KMS-11 (cell line): ENCODE data around the gene KCP.

Experiments used
- H2AFZ ChIP-seq: fragments of 200-600 bp; sonication (generic); 2 replicates; pipeline ENCODE4 v1.6.1; 2016; ENCODE audit warnings: antibody characterized with exemption, mixed run types, low read depth
- H3K27ac ChIP-seq: fragments of 200-600 bp; sonication (generic); 2 replicates; pipeline ENCODE4 v1.6.1; 2016; ENCODE audit warnings: mild to moderate bottlenecking, mixed run types
- H3K27me3 ChIP-seq: fragments of 200-600 bp; sonication (generic); 2 replicates; pipeline ENCODE4 v1.6.1; 2017; ENCODE audit warnings: mild to moderate bottlenecking, low read depth, mixed run types, moderate library complexity; ENCODE audit not compliant: insufficient read depth
- H3K36me3 ChIP-seq: fragments of 200-600 bp; sonication (generic); 2 replicates; pipeline ENCODE4 v1.6.1; 2017; ENCODE audit warnings: mild to moderate bottlenecking, mixed run types; ENCODE audit not compliant: insufficient read depth
- H3K4me1 ChIP-seq: fragments of 200-600 bp; sonication (generic); 2 replicates; pipeline ENCODE4 v1.6.1; 2016; ENCODE audit warnings: mild to moderate bottlenecking, low read depth, mixed run types; ENCODE audit not compliant: poor library complexity, severe bottlenecking
- H3K4me2 ChIP-seq: fragments of 200-600 bp; sonication (generic); 2 replicates; pipeline ENCODE4 v1.7.0; 2016; ENCODE audit warnings: mild to moderate bottlenecking, mixed run types
- H3K4me3 ChIP-seq: fragments of 200-600 bp; sonication (generic); IDR thresholded peaks from 2 replicates; pipeline ENCODE4 v1.6.1; 2017; ENCODE audit warnings: low read depth, low read length, mixed read lengths; ENCODE audit not compliant: insufficient read depth
- H3K79me2 ChIP-seq: fragments of 200-600 bp; sonication (generic); 2 replicates; pipeline ENCODE4 v1.6.1; 2016; ENCODE audit warnings: low read depth, mixed run types; ENCODE audit not compliant: insufficient read depth
- H3K9ac ChIP-seq: fragments of 200-600 bp; sonication (generic); 2 replicates; pipeline ENCODE4 v1.6.1; 2016; ENCODE audit warnings: mild to moderate bottlenecking, mixed run types
- H4K20me1 ChIP-seq: fragments of 200-600 bp; sonication (generic); 2 replicates; pipeline ENCODE4 v1.6.1; 2016; ENCODE audit warnings: mild to moderate bottlenecking, mixed run types; ENCODE audit not compliant: insufficient read depth
- CTCF ChIP-seq: fragments of 200-600 bp; sonication (generic); conservative IDR thresholded peaks from 2 replicates; pipeline ENCODE4 v1.6.1; 2017; ENCODE audit warnings: low read depth, mild to moderate bottlenecking, antibody characterized with exemption, low read length, moderate library complexity, mixed read lengths

Gene KCP

GRCh38 chr7:128954150-128954549, 43.6 kb upstream of the KCP start:
- Histone ChIP-seq H4K20me1 (no peaks in the 10 kb centered on the region), H3K36me3 (no peaks in the 10 kb centered on the region; the same call in 1 of the 2 replicates), H3K9ac (no peak overlapping the region), H3K4me2 (no peak overlapping the region), H3K79me2 (no peaks in the 10 kb centered on the region), H3K27ac (no peak overlapping the region), H3K4me3 (no peak overlapping the region), H3K27me3 (no peaks in the 10 kb centered on the region), H2AFZ (no peak overlapping the region), H3K4me1 (no peaks in the 10 kb centered on the region)
- TF ChIP-seq CTCF: no peak

GRCh38 chr7:128951296-128951695, 40.8 kb upstream of the KCP start:
- H3K36me3 ChIP-seq: no peaks in the 10 kb centered on the region; the same call in 1 of the 2 replicates
- H3K9ac ChIP-seq: no peak overlapping the region
- no peak overlapping the region for H3K27ac ChIP-seq
- H3K4me2 ChIP-seq: no peak overlapping the region
- no peaks in the 10 kb centered on the region for H4K20me1 ChIP-seq
- H3K4me1 ChIP-seq: no peaks in the 10 kb centered on the region
- no peak for TF ChIP-seq CTCF
- H3K79me2 ChIP-seq: no peaks in the 10 kb centered on the region
- no peaks in the 10 kb centered on the region for H3K27me3 ChIP-seq
- H3K4me3 ChIP-seq: no peak overlapping the region
- H2AFZ ChIP-seq: no peak overlapping the region

GRCh38 chr7:128948976-128949760, 38.7 kb upstream of the KCP start:
- no peak overlapping the region for H3K27ac ChIP-seq
- no peak for TF ChIP-seq CTCF
- no peak overlapping the region for H3K4me2 ChIP-seq
- H3K4me3 ChIP-seq: no peak overlapping the region
- H3K36me3 ChIP-seq: no peaks in the 10 kb centered on the region
- no peaks in the 10 kb centered on the region for H3K4me1 ChIP-seq
- H4K20me1 ChIP-seq: no peaks in the 10 kb centered on the region
- no peak overlapping the region for H3K9ac ChIP-seq
- no peak overlapping the region for H2AFZ ChIP-seq
- H3K79me2 ChIP-seq: no peaks in the 10 kb centered on the region
- no peaks in the 10 kb centered on the region for H3K27me3 ChIP-seq

GRCh38 chr7:128948312-128948973, 37.9 kb upstream of the KCP start:
- Histone ChIP-seq H3K27ac (no peak overlapping the region), H3K4me3 (no peak overlapping the region), H3K27me3 (no peaks in the 10 kb centered on the region), H2AFZ (no peak overlapping the region), H4K20me1 (no peaks in the 10 kb centered on the region), H3K36me3 (no peaks in the 10 kb centered on the region), H3K4me2 (no peak overlapping the region), H3K79me2 (no peaks in the 10 kb centered on the region), H3K4me1 (no peaks in the 10 kb centered on the region), H3K9ac (no peak overlapping the region)
- TF ChIP-seq CTCF: no peak
